GM18508 (cell line): Measurements from ENCODE around the gene FAM83F.

Experiments
- ATAC-seq: cut with Tn5 transposase; IDR thresholded peaks from one replicate; pipeline ENCODE4 v1.9.1; 2021; ENCODE audit warnings: moderate number of reproducible peaks; ENCODE audit not compliant: insufficient read depth, unreplicated experiment

The FAM83F gene

GRCh38 chr22:40030758-40031095 is 36.0 kb downstream of the FAM83F start:
- ATAC-seq: no peak

DNA sequence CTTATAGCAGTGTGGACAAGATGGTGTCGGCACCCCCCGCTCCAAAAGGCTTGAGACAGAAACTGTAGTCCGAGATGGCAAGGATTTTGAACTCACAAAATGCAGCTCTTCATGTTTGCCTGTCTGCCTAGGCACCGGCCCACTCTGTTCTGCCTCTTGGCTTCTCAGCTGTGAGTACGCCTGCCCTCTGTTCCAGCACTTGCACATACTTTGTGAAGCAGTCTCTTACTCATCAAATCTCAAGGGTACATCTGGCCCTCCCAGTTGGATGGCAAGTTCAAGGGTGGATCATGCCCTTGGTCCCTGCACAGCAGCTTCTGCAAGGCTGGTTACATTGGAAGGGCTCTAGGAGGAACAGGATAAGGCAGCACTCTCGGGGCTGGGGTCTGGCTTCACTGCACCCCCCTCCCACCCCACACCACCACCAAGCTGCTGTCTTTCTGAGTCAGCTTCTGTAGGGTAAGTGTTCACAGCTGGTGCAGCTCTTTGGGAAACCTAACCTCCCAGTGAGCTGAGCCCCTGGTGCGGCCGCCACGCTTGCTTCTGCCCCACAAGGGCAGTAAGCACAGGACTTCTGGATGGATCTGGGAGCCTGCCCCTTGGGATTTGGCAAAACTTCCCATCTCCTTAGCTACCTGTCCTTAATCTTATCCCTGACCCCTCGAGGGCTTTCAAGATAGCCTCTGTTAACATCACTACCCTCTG is 37.2 kb downstream of the FAM83F start:
- no peak for ATAC-seq

- no peak for ATAC-seq
Measured at GRCh38 chr22:40033586-40034380, 39.0 kb downstream of the FAM83F start.

DNA sequence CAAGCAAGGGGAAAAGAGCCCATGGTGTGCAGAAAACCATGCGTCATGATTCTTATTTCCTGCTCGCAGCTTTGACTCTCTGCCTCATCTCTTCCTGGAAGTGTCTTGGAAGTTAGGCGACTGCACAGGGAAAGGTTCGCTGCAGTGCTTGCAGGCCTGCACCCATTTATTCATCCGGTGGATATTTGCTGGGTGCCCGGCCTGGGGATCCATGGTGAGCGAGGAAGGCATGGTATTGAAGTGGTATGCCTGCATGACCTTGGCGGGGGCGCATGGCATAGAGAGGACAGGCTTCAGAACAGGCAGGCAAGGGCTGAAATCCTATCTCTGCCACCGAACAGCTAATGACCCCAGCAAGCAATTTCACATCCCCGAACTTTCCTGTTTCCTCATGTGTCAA is 40.6 kb downstream of the FAM83F start:
- no peak for ATAC-seq

DNA sequence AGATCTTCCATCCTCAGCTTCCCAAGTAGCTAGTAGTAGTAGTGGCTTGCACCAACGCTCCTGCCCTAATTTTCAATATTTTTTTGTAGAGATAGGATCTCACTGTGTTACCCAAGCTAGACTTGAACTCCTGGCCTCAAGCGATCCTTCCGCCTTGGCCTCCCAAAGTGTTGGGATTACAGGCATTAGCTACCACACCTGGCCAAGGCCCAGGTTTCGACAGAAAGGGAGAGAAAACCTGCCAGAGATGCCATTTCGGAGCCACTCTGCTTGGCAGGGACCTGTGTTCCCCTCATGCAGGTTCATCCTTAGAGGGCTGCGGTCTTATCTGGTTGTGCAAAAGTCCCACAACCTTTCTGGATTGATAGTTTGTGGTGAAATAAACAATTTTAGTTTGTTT is 41.4 kb downstream of the FAM83F start:
- no peak for ATAC-seq

GRCh38 chr22:40036591-40037225 is 42.0 kb downstream of the FAM83F start:
- no peak for ATAC-seq

DNA sequence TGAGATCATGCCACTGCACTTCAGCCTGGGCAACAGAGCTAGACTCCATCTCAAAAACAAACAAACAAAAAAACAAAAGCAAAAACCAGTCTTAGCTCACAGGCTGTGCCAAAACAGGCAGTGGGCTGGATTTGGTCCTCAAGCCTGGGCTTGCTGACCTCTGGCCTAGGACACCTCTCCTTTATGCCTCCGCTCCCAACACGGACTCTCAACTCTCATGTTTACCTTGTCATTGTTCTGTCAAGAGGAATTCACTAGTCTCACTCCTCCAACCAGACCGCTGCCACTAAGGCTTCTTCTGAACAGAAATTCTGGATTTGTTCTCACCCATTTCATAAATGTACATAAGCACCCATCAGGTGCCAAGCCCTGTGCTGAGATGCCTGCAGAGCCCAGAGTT is 42.6 kb downstream of the FAM83F start:
- no peak for ATAC-seq

- no peak for ATAC-seq
Measured at GRCh38 chr22:40039482-40040115, 44.8 kb downstream of the FAM83F start.

DNA sequence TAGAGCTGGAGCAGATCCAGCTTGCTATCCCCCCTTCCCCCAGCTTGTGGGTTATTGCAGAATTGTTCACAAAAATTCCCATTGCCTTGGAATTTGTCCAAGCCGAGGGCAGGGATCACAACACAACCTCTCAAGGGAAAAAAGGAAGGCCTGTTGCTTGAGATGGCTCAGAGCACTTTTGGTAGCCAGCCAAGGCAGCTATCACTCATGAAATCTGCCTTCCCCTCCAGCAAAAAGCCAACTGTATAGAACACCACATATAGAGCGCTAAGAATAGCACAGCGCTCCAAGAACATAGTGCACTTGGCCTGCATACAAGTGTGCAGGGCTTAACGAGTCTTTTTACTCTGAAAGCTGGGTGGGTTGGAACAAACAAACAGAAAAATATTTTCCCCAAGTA is 46.2 kb downstream of the FAM83F start:
- ATAC-seq: no peak

DNA sequence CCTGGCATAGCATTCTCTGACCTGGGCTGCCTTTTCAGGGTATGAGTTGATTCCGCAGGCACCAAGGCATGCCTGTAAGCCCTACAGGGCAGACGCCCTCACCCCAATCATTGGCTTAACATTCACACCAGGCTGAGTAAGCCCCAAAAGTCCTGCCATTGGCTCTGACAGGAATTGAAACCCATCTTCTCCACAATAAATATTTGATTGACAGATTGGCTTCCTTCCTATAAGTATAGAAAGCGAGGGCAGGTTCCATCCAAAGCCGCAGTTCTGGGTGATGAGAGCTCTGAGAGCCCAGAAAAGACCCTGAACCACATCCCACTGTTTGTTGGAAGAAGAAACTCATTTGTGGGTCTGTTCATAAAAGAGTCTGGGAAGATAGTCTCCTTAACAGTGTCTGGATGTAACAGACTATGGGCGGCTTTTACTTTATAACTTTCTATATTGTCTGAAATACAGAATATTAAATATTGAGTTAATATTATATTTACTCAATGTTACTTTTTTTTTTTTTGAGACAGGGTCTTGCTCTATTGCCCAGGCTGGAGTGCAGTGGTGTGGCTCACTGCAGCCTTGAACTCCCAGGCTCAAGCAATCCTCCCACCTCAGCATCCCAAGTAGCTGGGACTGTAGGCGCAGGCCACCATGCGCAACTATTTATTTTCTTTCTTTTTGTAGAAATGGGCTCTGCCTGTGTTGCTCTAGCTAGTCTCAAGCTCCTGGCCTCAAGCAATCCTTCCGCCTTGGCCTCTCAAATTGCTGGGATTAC is 46.8 kb downstream of the FAM83F start:
- no peak for ATAC-seq

DNA sequence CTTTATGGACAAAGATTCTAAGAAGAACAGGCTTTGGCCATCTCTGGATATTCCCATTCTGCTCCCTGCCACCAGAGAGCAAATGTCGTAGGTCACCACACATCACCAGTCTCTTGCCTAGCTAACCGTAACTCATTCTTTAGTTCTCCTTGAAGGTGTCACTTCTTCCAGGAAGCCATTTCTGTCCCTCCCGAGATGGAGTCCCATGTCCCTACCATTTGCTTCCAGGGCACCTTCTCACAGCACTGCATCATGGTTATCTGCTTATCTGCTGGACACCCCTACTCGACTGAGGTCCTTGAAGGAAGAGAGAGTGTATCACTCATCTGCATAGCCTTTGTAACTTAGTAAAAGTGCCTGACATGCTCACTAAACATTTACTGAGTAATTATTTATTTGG is 47.6 kb downstream of the FAM83F start:
- ATAC-seq: no peak

DNA sequence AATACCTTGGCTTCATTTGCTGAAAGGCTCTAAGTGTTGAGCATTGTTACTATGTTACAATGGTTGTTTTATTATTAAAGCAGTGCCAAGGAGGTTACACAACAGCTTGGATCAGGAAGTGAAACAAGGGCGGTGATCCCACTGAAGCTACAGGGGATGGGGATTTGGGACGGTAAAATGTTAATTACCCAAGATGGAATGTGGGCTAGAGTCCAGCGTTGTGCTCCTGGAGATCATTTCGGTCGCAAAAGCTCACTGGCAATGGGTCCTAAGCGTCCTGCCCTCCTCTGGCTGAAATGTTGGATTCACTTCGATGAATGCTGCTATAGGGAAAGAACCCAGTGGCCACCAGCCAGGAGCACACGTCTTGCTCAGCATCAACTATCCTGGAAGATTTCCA is 48.3 kb downstream of the FAM83F start:
- no peak for ATAC-seq

- ATAC-seq: no peak
Measured at GRCh38 chr22:40043793-40044101, 49.0 kb downstream of the FAM83F start.

GRCh38 chr22:40044102-40044869 is 49.5 kb downstream of the FAM83F start:
- peak; percentile 78 for ATAC-seq

DNA sequence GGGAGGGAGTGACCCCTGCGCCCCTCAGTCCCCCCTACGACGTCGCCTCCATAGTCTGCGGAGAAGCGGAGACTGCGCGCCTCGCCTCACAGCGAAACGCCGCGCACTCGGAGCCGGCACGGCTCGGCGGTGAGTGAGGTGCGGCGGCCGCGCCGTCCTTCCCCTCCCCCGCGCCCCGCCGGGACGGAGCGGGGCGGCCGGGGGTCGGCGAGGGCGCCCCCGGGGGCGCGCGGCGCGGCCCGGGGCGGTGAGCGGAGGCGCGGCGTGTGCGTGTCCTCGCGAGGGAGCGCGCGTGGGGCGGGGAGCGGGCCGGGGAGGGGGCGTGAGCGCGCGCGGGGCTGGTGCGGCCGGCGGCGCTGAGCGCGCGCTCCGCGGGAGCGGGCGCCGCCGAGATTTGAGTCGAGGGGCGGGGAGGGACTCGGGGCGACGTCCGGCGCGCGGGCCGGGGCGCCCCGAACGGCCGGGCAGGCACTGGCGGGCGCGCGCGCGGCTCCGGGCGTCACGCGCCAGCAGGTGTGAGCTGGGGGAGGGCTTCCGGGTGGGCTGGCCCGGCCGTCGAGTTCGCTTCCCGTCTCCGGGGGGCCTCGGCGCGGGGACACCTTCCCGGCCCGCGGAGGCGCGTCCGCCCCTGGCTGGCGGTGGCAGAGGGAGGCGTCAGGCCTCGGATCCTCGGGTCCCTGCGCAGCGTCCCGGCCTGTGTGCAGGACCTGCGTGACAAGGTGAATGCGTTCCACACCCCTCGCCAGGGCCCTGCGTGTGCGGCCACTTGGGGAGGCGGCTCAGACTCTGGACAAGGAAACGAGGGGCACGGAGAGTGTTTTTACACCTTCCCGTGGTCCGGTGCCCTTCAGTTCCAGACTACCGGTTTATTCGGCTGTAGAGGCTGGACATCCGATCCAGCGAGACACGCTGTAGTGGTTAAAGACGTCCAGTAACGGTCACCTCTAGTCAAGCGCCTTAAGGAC is 50.4 kb downstream of the FAM83F start:
- ATAC-seq: no peak

- no peak for ATAC-seq
Measured at GRCh38 chr22:40046126-40046525, 51.4 kb downstream of the FAM83F start.

GRCh38 chr22:40050258-40050657 is 55.5 kb downstream of the FAM83F start:
- ATAC-seq: no peak

GRCh38 chr22:40051322-40051721 is 56.6 kb downstream of the FAM83F start:
- ATAC-seq: no peak

DNA sequence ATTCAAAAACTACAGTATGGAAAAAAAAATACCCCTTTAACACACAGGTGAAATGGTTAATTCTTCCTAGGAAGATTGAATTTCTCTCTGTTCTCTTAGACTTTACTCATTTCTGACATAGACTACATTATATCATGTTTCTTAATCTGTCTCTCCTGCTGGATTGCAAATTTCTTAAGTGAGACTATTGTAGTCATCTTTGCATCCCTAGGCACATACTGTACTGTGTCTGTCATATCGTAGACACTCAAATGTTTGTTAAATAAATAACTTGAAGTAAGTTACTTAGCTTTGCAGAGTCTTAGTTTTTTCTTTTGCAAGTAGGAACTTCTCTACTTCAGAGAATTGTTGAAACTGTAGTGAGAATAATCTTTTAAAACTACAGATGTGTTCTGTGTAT is 58.7 kb downstream of the FAM83F start:
- no peak for ATAC-seq
